Gastroesophageal sphincter (tissue), 3 donors: Measurements from ENCODE around the gene LUC7L3.

Source experiments
- CTCF ChIP-seq, 4 experiments: fragments of 200-600 bp in 2 of 4; fragments of 450-650 bp in 2 of 4; sonication (generic) in 1 of 4; IDR thresholded peaks; one replicate each; pipeline ENCODE4 v1.5.1; 2017 to 2019; ENCODE audit warnings: antibody characterized with exemption in 4 of 4, mild to moderate bottlenecking in 2 of 4, moderate library complexity in 2 of 4
- POLR2A ChIP-seq, 2 donors: fragments of 450-650 bp; IDR thresholded peaks; one replicate each; pipeline ENCODE4 v1.6.1; 2017; ENCODE audit warnings: antibody characterized with exemption in 2 of 2, mild to moderate bottlenecking in 2 of 2, moderate library complexity in 1 of 2

DNA sequence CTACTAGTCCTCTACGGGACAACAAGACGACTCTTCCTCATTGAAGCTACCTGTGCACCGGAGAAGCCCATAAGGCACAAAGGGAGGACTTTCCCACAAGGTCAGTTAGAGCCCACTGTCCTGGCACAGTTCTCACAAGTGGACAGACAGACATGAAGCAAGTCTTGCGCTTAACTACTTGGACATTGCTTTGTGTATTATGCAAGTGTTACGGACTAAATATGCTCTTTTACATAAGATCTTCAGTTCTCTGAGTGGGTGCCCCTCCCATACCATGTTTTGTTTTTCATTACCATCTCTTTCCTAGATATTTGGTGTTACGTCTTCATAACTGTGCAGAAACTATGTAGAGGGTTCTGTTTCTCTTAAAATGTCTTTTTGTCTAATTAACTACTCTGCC lies 29.8 kb downstream of the LUC7L3 start:
- no peak for TF ChIP-seq POLR2A (IDR thresholded peaks at IDR 0.05)
- no peak for TF ChIP-seq CTCF (IDR thresholded peaks at IDR 0.05)
